ENCODE data around the gene PARP8. TPM values are rescaled to one million over a fixed set of nuclear protein-coding genes. Genes with fewer than 3 reads are reported as not detected.
"Not testable (repeated sequence)": the region's sequence is repeated elsewhere in the genome, so short reads cannot be mapped to it uniquely, and the experiment has no call there.

PARP8 gene
- total and polyA plus RNA-seq, 7 experiments from 2014 or later, result 45.7 to 188 (median 121) TPM

- peaks cover 4 to 9% (median 4%) of the 10 kb centered on the region in 3 experiments for H3K36me3 ChIP-seq (ENCODE audit: control insufficient read depth in 2 of 3, insufficient read depth in 3 of 3, low read length in 3 of 3)
- peaks cover 8 to 45% (median 33%) of the 10 kb centered on the region in 7 donors for H3K4me1 Mint-ChIP-seq
- no peak overlapping the region for H3K4me3 ChIP-seq (ENCODE audit: low read length)
- peaks cover 16 to 75% (median 52%) of the 10 kb centered on the region in 5 donors for H3K36me3 Mint-ChIP-seq
- no peaks in the 10 kb centered on the region for H3K27me3 ChIP-seq (ENCODE audit: control insufficient read depth in 2 of 2, insufficient read depth in 2 of 2, low read length in 2 of 2)
- no peaks in the 10 kb centered on the region for H3K9me3 ChIP-seq (ENCODE audit: control insufficient read depth in 2 of 3, low read length in 3 of 3)
- CTCF ChIA-PET, result no interaction called here
- H3K4me3 Mint-ChIP-seq, result no peak overlapping the region
- intact Hi-C loops (cut with micrococcal nuclease), result no loop called here
- no peak for DNase-seq
- peaks cover 0 to 19% (median 8%) of the 10 kb centered on the region in 11 donors for H3K9me3 Mint-ChIP-seq
- POLR2A ChIA-PET, result no interaction called here
- no peak for ATAC-seq
- peak overlapping the region in 3 of 9 donors; percentile 57 to 91 (median 82) for H3K27ac Mint-ChIP-seq
- H3K27ac ChIP-seq (ENCODE audit: low read depth, low read length), result no peak overlapping the region
- peaks cover 0 to 7% of the 10 kb centered on the region in 2 donors for H3K4me1 ChIP-seq (ENCODE audit: control insufficient read depth in 2 of 2, insufficient read depth in 2 of 2, low read length in 2 of 2)
- H3K27me3 Mint-ChIP-seq, result no peaks in the 10 kb centered on the region
Observed at GRCh38 chr5:50770441-50770840, 104.0 kb downstream of the PARP8 start.

GRCh38 chr5:50774446-50775175, 108.2 kb downstream of the PARP8 start:
- H3K27ac Mint-ChIP-seq; H3K9me3 ChIP-seq (ENCODE audit: control insufficient read depth in 2 of 3, low read length in 3 of 3); CTCF ChIA-PET; H3K4me3 ChIP-seq (ENCODE audit: low read length); ATAC-seq; H3K4me1 ChIP-seq (ENCODE audit: control insufficient read depth in 2 of 2, insufficient read depth in 2 of 2, low read length in 2 of 2); H3K27ac ChIP-seq (ENCODE audit: low read depth, low read length); H3K4me3 Mint-ChIP-seq; intact Hi-C loops (cut with micrococcal nuclease); H3K27me3 ChIP-seq (ENCODE audit: control insufficient read depth in 2 of 2, insufficient read depth in 2 of 2, low read length in 2 of 2); POLR2A ChIA-PET; DNase-seq; H3K27me3 Mint-ChIP-seq: not testable (repeated sequence)
- H3K36me3 ChIP-seq (ENCODE audit: control insufficient read depth in 2 of 3, insufficient read depth in 3 of 3, low read length in 3 of 3), result peaks cover 4 to 18% (median 15%) of the 10 kb centered on the region in 3 experiments
- peaks cover 24 to 70% (median 60%) of the 10 kb centered on the region in 5 donors for H3K36me3 Mint-ChIP-seq
- H3K9me3 Mint-ChIP-seq, result peaks cover 0 to 19% (median 8%) of the 10 kb centered on the region in 11 donors
- peaks cover 6 to 33% (median 16%) of the 10 kb centered on the region in 7 donors for H3K4me1 Mint-ChIP-seq

- H3K4me3 ChIP-seq (ENCODE audit: low read length), result no peak overlapping the region
- ATAC-seq (no peak), DNase-seq (no peak)
- no peaks in the 10 kb centered on the region for H3K4me1 ChIP-seq (ENCODE audit: control insufficient read depth in 2 of 2, insufficient read depth in 2 of 2, low read length in 2 of 2)
- peaks cover 22 to 63% (median 53%) of the 10 kb centered on the region in 5 donors for H3K36me3 Mint-ChIP-seq
- H3K27ac Mint-ChIP-seq, result peak overlapping the region in 4 of 9 donors; percentile 7 to 58 (median 35)
- no peaks in the 10 kb centered on the region for H3K9me3 ChIP-seq (ENCODE audit: control insufficient read depth in 2 of 3, low read length in 3 of 3)
- H3K4me3 Mint-ChIP-seq, result no peak overlapping the region
- intact Hi-C loops (cut with micrococcal nuclease), result no loop called here
- ChIA-PET POLR2A (no interaction called here), CTCF (no interaction called here)
- H3K27me3 Mint-ChIP-seq, result no peaks in the 10 kb centered on the region
- H3K27me3 ChIP-seq (ENCODE audit: control insufficient read depth in 2 of 2, insufficient read depth in 2 of 2, low read length in 2 of 2), result no peaks in the 10 kb centered on the region
- H3K27ac ChIP-seq (ENCODE audit: low read depth, low read length), result no peak overlapping the region
- H3K9me3 Mint-ChIP-seq, result peaks cover 0 to 3% (median 0%) of the 10 kb centered on the region in 11 donors
- H3K36me3 ChIP-seq (ENCODE audit: control insufficient read depth in 2 of 3, insufficient read depth in 3 of 3, low read length in 3 of 3), result peaks cover 11 to 47% (median 27%) of the 10 kb centered on the region in 3 experiments
- peaks cover 7 to 42% (median 23%) of the 10 kb centered on the region in 7 donors for H3K4me1 Mint-ChIP-seq
Observed at GRCh38 chr5:50786073-50786472, 119.6 kb downstream of the PARP8 start.

GRCh38 chr5:50791813-50792212, 125.4 kb downstream of the PARP8 start:
- POLR2A ChIA-PET, result no interaction called here
- no peaks in the 10 kb centered on the region for H3K9me3 ChIP-seq (ENCODE audit: control insufficient read depth in 2 of 3, low read length in 3 of 3)
- peaks cover 0 to 7% (median 4%) of the 10 kb centered on the region in 7 donors for H3K4me1 Mint-ChIP-seq
- H3K4me1 ChIP-seq (ENCODE audit: control insufficient read depth in 2 of 2, insufficient read depth in 2 of 2, low read length in 2 of 2), result no peaks in the 10 kb centered on the region
- H3K27me3 Mint-ChIP-seq, result no peaks in the 10 kb centered on the region
- CTCF ChIA-PET, result no interaction called here
- ATAC-seq (no peak), DNase-seq (no peak)
- no peaks in the 10 kb centered on the region for H3K9me3 Mint-ChIP-seq
- H3K36me3 ChIP-seq (ENCODE audit: control insufficient read depth in 2 of 3, insufficient read depth in 3 of 3, low read length in 3 of 3), result peaks cover 9 to 53% (median 28%) of the 10 kb centered on the region in 3 experiments
- H3K36me3 Mint-ChIP-seq, result peaks cover 14 to 71% (median 66%) of the 10 kb centered on the region in 5 donors
- intact Hi-C loops (cut with micrococcal nuclease), result no loop called here
- H3K4me3 ChIP-seq (ENCODE audit: low read length), result no peak overlapping the region
- H3K27me3 ChIP-seq (ENCODE audit: control insufficient read depth in 2 of 2, insufficient read depth in 2 of 2, low read length in 2 of 2), result no peaks in the 10 kb centered on the region
- H3K4me3 Mint-ChIP-seq, result no peak overlapping the region
- H3K27ac Mint-ChIP-seq, result peak overlapping the region in 1 of 9 donors; percentile 16
- no peak overlapping the region for H3K27ac ChIP-seq (ENCODE audit: low read depth, low read length)

GRCh38 chr5:50792843-50793242, 126.4 kb downstream of the PARP8 start:
- Mint-ChIP-seq H3K36me3 (peaks cover 14 to 74% (median 64%) of the 10 kb centered on the region in 5 donors), H3K27me3 (no peaks in the 10 kb centered on the region), H3K4me1 (peaks cover 0 to 4% (median 0%) of the 10 kb centered on the region in 7 donors), H3K4me3 (no peak overlapping the region), H3K27ac (no peak overlapping the region), H3K9me3 (no peaks in the 10 kb centered on the region)
- H3K27me3 ChIP-seq (ENCODE audit: control insufficient read depth in 2 of 2, insufficient read depth in 2 of 2, low read length in 2 of 2), result no peaks in the 10 kb centered on the region
- DNase-seq (peak in 1 of 9 donors; percentile 2), ATAC-seq (no peak)
- ChIA-PET CTCF (no interaction called here), POLR2A (no interaction called here)
- H3K9me3 ChIP-seq (ENCODE audit: control insufficient read depth in 2 of 3, low read length in 3 of 3), result no peaks in the 10 kb centered on the region
- peaks cover 9 to 51% (median 33%) of the 10 kb centered on the region in 3 experiments for H3K36me3 ChIP-seq (ENCODE audit: control insufficient read depth in 2 of 3, insufficient read depth in 3 of 3, low read length in 3 of 3)
- H3K27ac ChIP-seq (ENCODE audit: low read depth, low read length), result no peak overlapping the region
- intact Hi-C loops (cut with micrococcal nuclease), result no loop called here
- no peaks in the 10 kb centered on the region for H3K4me1 ChIP-seq (ENCODE audit: control insufficient read depth in 2 of 2, insufficient read depth in 2 of 2, low read length in 2 of 2)
- H3K4me3 ChIP-seq (ENCODE audit: low read length), result no peak overlapping the region

- Mint-ChIP-seq H3K27me3 (no peaks in the 10 kb centered on the region), H3K4me1 (peaks cover 0 to 6% (median 4%) of the 10 kb centered on the region in 7 donors), H3K4me3 (no peak overlapping the region), H3K27ac (peak overlapping the region in 2 of 9 donors; percentile 31 to 45), H3K9me3 (peaks cover 0 to 8% (median 0%) of the 10 kb centered on the region in 11 donors), H3K36me3 (peaks cover 22 to 81% (median 70%) of the 10 kb centered on the region in 5 donors)
- H3K27me3 ChIP-seq (ENCODE audit: control insufficient read depth in 2 of 2, insufficient read depth in 2 of 2, low read length in 2 of 2), result no peaks in the 10 kb centered on the region
- POLR2A ChIA-PET, result no interaction called here
- DNase-seq, result no peak
- H3K9me3 ChIP-seq (ENCODE audit: control insufficient read depth in 2 of 3, low read length in 3 of 3), result no peaks in the 10 kb centered on the region
- intact Hi-C loops (cut with micrococcal nuclease), result no loop called here
- H3K4me3 ChIP-seq (ENCODE audit: low read length), result no peak overlapping the region
- H3K36me3 ChIP-seq (ENCODE audit: control insufficient read depth in 2 of 3, insufficient read depth in 3 of 3, low read length in 3 of 3), result peaks cover 9 to 48% (median 29%) of the 10 kb centered on the region in 3 experiments
- no peak overlapping the region for H3K27ac ChIP-seq (ENCODE audit: low read depth, low read length)
- H3K4me1 ChIP-seq (ENCODE audit: control insufficient read depth in 2 of 2, insufficient read depth in 2 of 2, low read length in 2 of 2), result no peaks in the 10 kb centered on the region
- ATAC-seq, result no peak
- CTCF ChIA-PET, result no interaction called here
Observed at GRCh38 chr5:50794812-50795211, 128.4 kb downstream of the PARP8 start.

Measured in naive thymus-derived CD4-positive, alpha-beta T cell (primary cell).